HepG2 (cell line): ENCODE results near the gene TMEM19. TPM values are rescaled to one million over a fixed set of nuclear protein-coding genes. Genes with fewer than 3 reads are reported as not detected.

Source experiments
- ATAD3A ChIP-seq: sonication (generic); formaldehyde crosslinking; IDR thresholded peaks from 2 replicates; pipeline ENCODE4 v1.4.0; 2020; ENCODE audit warnings: missing genetic modification reagents
- DMTF1 ChIP-seq: sonication (generic); formaldehyde crosslinking; IDR thresholded peaks from 2 replicates; pipeline ENCODE4 v1.4.0; 2020; ENCODE audit warnings: mild to moderate bottlenecking, missing genetic modification reagents
- HOXA5 ChIP-seq: sonication (generic); formaldehyde crosslinking; IDR thresholded peaks from 2 replicates; pipeline ENCODE4 v1.4.0; 2020; ENCODE audit warnings: missing genetic modification reagents
- MIER3 ChIP-seq: IDR thresholded peaks from 2 replicates; pipeline ENCODE4 v1.6.1; 2016; ENCODE audit warnings: missing compliant biosample characterization, borderline replicate concordance
- PHF8 ChIP-seq: sonication (generic); formaldehyde crosslinking; IDR thresholded peaks from 2 replicates; pipeline ENCODE4 v1.5.0; 2020; ENCODE audit warnings: missing genetic modification reagents
- SIX4 ChIP-seq: sonication (generic); formaldehyde crosslinking; IDR thresholded peaks from 2 replicates; pipeline ENCODE4 v1.4.0; 2020; ENCODE audit warnings: missing genetic modification reagents
- SP5 ChIP-seq: IDR thresholded peaks from 2 replicates; pipeline ENCODE4 v1.6.1; 2016; ENCODE audit warnings: low read depth, borderline replicate concordance
- TCF12 ChIP-seq, 2 experiments: fragments of 450-650 bp in 1 of 2; sonication (generic) in 1 of 2; formaldehyde crosslinking in 1 of 2; IDR thresholded peaks; 2 replicates each; pipeline versions ENCODE4 v1.6.1 to v1.8.0; 2017 to 2022; ENCODE audit warnings: antibody characterized with exemption in 1 of 2, mild to moderate bottlenecking in 1 of 2, missing genetic modification reagents in 1 of 2, moderate library complexity in 1 of 2
- ZBED4 ChIP-seq: sonication (generic); formaldehyde crosslinking; IDR thresholded peaks from 2 replicates; pipeline ENCODE4 v1.4.0; 2020; ENCODE audit warnings: missing genetic modification reagents, borderline replicate concordance
- ZBTB39 ChIP-seq: sonication (generic); formaldehyde crosslinking; IDR thresholded peaks from 2 replicates; pipeline ENCODE4 v1.5.0; 2020; ENCODE audit warnings: missing genetic modification reagents
- ZBTB7A ChIP-seq: sonication (generic); formaldehyde crosslinking; IDR thresholded peaks from 2 replicates; pipeline ENCODE4 v1.8.0; 2022; ENCODE audit warnings: mild to moderate bottlenecking, missing genetic modification reagents
- ZNF24 ChIP-seq: fragments of 450-650 bp; IDR thresholded peaks from 2 replicates; pipeline ENCODE4 v1.6.1; 2017; ENCODE audit warnings: antibody characterized with exemption, mild to moderate bottlenecking
- ZNF317 ChIP-seq: sonication (generic); formaldehyde crosslinking; IDR thresholded peaks from 2 replicates; pipeline ENCODE4 v1.5.0; 2020; ENCODE audit warnings: mild to moderate bottlenecking, missing genetic modification reagents
- ZNF34 ChIP-seq: sonication (generic); formaldehyde crosslinking; IDR thresholded peaks from 2 replicates; pipeline ENCODE4 v1.4.0; 2020; ENCODE audit warnings: mild to moderate bottlenecking, missing genetic modification reagents, borderline replicate concordance
- ZNF749 ChIP-seq: sonication (generic); formaldehyde crosslinking; IDR thresholded peaks from 2 replicates; pipeline ENCODE4 v1.8.0; 2022; ENCODE audit warnings: mild to moderate bottlenecking, missing genetic modification reagents, moderate library complexity, borderline replicate concordance
- polyA plus RNA-seq, 8 experiments: library from polyadenylated mRNA; depleted of rRNA in 3 of 8; stranded (reverse) in 7 of 8; unstranded in 1 of 8; fragments of >200 nt; fragmentation: Illumina TruSeq in 4 of 8; extraction: Trizol in 4 of 8; gene quantifications; 2 replicates each; pipeline versions ENCODE4 v1.2.1 to v1.2.3, GENCODE V29; 2011 to 2016; ENCODE audit warnings: low read depth in 4 of 8, missing spikeins in 1 of 8, mixed read lengths in 1 of 8; ENCODE audit not compliant: insufficient read depth in 1 of 8
- total RNA-seq, 5 experiments: library from RNA; depleted of rRNA; stranded (reverse); fragments of >200 nt; fragmentation: Illumina TruSeq; extraction: Trizol; gene quantifications; 2 replicates each; pipeline ENCODE4 v1.2.3, GENCODE V29; 2016; ENCODE audit warnings: low read depth in 1 of 5
- TF ChIP-seq, protein P1 (sequence below): IDR thresholded peaks from 2 replicates; pipeline ENCODE4 v1.6.1; 2012; ENCODE audit warnings: low read length, improper control_type of control experiment

The TMEM19 gene
- total and polyA plus RNA-seq, 2 of the 13 experiments (the other 11 are each of a cell fraction or from before 2014, with no cell fraction given): 16.9 to 22.5 TPM

- TF ChIP-seq HOXA5 (CRISPR knock-in tag) (0 out of 2 replicates have a peak, but pooled peaks have one; percentile 55), ZNF749 (0 out of 2 replicates have a peak, but pooled peaks have one; percentile 65), SIX4 (0 out of 2 replicates have a peak, but pooled peaks have one; percentile 4), SP5 (CRISPR knock-in tag) (peak; percentile 34; the same call in 1 of the 2 replicates), ZNF34 (0 out of 2 replicates have a peak, but pooled peaks have one; percentile 35), ZNF317 (CRISPR knock-in tag) (peak; percentile 83), ZBTB7A (CRISPR knock-in tag) (peak; percentile 89), PHF8 (CRISPR knock-in tag) (peak; percentile 94), ZNF24 (0 out of 2 replicates have a peak, but pooled peaks have one; percentile 34), MIER3 (CRISPR knock-in tag) (peak; percentile 72; the same call in 1 of the 2 replicates), ZBED4 (peak; percentile 28; the same call in 1 of the 2 replicates), DMTF1 (CRISPR knock-in tag) (0 out of 2 replicates have a peak, but pooled peaks have one; percentile 67), ZBTB39 (CRISPR knock-in tag) (no peak), ATAD3A (CRISPR knock-in tag) (no peak; the same call in 1 of the 2 replicates), TCF12 (IDR thresholded peaks at IDR 0.05) (no peak), TCF12 (CRISPR knock-in tag; IDR thresholded peaks at IDR 0.05) (peak; percentile 83; the same call in 1 of the 2 replicates)
- TF ChIP-seq, protein P1, sequence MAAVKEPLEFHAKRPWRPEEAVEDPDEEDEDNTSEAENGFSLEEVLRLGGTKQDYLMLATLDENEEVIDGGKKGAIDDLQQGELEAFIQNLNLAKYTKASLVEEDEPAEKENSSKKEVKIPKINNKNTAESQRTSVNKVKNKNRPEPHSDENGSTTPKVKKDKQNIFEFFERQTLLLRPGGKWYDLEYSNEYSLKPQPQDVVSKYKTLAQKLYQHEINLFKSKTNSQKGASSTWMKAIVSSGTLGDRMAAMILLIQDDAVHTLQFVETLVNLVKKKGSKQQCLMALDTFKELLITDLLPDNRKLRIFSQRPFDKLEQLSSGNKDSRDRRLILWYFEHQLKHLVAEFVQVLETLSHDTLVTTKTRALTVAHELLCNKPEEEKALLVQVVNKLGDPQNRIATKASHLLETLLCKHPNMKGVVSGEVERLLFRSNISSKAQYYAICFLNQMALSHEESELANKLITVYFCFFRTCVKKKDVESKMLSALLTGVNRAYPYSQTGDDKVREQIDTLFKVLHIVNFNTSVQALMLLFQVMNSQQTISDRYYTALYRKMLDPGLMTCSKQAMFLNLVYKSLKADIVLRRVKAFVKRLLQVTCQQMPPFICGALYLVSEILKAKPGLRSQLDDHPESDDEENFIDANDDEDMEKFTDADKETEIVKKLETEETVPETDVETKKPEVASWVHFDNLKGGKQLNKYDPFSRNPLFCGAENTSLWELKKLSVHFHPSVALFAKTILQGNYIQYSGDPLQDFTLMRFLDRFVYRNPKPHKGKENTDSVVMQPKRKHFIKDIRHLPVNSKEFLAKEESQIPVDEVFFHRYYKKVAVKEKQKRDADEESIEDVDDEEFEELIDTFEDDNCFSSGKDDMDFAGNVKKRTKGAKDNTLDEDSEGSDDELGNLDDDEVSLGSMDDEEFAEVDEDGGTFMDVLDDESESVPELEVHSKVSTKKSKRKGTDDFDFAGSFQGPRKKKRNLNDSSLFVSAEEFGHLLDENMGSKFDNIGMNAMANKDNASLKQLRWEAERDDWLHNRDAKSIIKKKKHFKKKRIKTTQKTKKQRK: no peak
Observed at GRCh38 chr12:71685914-71686657, at the start of gene TMEM19 (continued).
